Astrocyte of the spinal cord (primary cell): Measurements from ENCODE around the gene CLDND2.

Source experiments
- DNase-seq: peaks from one replicate; pipeline ENCODE4 v3.0.0; 2011; ENCODE audit warnings: low read depth, low spot score
- H3K4me3 ChIP-seq: 2 replicates; pipeline ENCODE4 v1.5.1; 2011; ENCODE audit warnings: low read depth, mild to moderate bottlenecking, low read length, moderate library complexity
- CTCF ChIP-seq: IDR thresholded peaks from 2 replicates; pipeline ENCODE4 v1.5.1; 2012; ENCODE audit warnings: low read depth, mild to moderate bottlenecking, low read length, inconsistent platforms
- in situ Hi-C: cut with HindIII; loops from 2 replicates; pipeline ENCODE4 v1.10.0; 2017; ENCODE audit warnings: low sequenced_read_pairs

Gene CLDND2

DNA sequence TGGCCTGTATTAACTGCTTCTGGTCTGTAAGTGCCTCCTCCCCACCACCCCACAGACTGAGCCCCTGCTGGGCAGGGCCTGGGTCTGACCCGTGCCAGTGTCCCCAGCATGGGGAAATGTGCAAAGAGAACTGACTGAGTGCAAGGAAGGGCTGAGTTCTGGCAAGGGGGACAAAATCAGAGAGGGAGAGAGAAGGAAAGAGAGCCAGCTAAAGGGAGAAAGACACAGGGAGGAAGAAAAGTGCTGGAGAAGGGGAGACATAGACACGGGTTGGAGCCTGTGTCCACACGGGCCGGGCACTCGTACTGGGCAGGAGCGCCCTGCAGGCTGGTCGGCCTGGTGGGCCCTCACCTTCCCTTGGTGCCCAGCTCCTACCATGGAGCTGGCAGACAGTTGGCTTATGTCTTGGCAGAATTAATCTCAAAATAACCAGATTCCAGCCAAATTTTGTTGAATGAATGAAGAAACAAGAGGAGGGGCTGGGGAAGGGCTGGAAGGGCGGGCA lies 2.4 kb upstream of the CLDND2 start:
- no peak overlapping the region for H3K4me3 ChIP-seq
- TF ChIP-seq CTCF: no peak
- DNase-seq: no peak
- in situ Hi-C loops: no loop called here

GRCh38 chr19:51370230-51370629 lies 1.4 kb upstream of the CLDND2 start:
- in situ Hi-C loops: no loop called here

GRCh38 chr19:51367565-51368365 lies 1.0 kb downstream of the CLDND2 start:
- in situ Hi-C loops: no loop called here
- DNase-seq: peak; percentile 99
- no peak for TF ChIP-seq CTCF
- peak overlapping the region; percentile 85 for H3K4me3 ChIP-seq

More at GRCh38 chr19:51370230-51370629, 1.4 kb upstream of the CLDND2 start:
- H3K4me3 ChIP-seq: no peak overlapping the region
- no peak for DNase-seq
- no peak for TF ChIP-seq CTCF

- H3K4me3 ChIP-seq: peak overlapping the region; percentile 85
Observed at GRCh38 chr19:51367255-51367564, 1.6 kb downstream of the CLDND2 start.

DNA sequence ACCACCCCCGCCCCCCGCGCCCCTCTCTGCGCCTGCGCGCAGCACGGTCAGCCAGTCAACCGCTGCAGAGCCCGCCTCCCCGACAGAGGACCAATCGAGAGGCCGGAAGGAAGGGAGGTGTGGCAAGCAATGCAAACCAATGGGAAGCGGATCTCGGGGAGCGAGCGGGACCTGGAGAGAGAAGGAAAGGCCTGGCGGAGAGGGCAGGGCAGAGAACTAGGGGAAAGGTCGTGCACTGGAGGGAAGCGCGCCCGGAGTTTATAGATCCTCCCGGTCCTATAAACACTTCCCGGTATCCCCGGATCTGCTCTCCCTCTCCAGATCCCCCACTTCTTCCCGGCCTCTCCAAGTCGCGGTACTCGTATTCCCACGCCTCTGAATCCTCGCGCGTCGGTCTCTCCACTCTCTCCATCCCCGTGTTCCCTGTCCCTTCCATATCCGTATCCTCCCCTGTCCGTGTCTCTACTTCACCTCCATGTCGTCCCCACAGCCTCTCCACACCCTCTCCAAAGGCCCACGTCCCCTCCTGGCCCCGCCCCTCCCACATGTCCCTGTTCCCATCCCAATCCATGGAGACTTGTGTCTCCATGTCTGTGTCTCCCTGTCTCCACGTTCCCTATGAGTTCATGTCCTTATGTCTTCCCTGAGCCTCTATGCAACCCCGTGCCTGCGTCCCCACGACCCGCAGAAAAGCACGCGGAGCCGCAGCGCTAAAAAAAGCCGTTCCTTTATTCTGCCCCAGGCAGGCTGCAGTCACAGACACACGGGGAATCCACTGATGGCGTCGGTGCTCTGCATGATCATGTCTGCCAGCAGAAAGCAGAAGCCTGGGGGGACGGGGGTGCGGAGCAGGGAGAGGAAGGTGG lies 2.2 kb downstream of the CLDND2 start:
- DNase-seq: peak; percentile 98
- in situ Hi-C loops: no loop called here
- no peak for TF ChIP-seq CTCF
- H3K4me3 ChIP-seq: peak overlapping the region; percentile 85

More at GRCh38 chr19:51367255-51367564, 1.6 kb downstream of the CLDND2 start:
- no peak for TF ChIP-seq CTCF
- no peak for DNase-seq
- in situ Hi-C loops: no loop called here

GRCh38 chr19:51365965-51366388 lies 2.8 kb downstream of the CLDND2 start, which contains the start of gene ETFB:
TSS of gene ETFB (minus strand) at chr19:51366388. CDS start at chr19:51366326, 62 bp downstream.
- peak; percentile 12 for DNase-seq
- in situ Hi-C loops: no loop called here
- TF ChIP-seq CTCF: no peak
- peak within 1 kb of the TSS; percentile 85 for H3K4me3 ChIP-seq
